GM21737 (cell line): ENCODE results near the gene CDH26.
A peak's percentile ranks its signal among the peaks of the same experiment; 100 is the strongest.

Experiments
- ATAC-seq: cut with Tn5 transposase; IDR thresholded peaks from one replicate; pipeline ENCODE4 v1.9.1; 2021; ENCODE audit warnings: mild to moderate bottlenecking, moderate library complexity; ENCODE audit not compliant: unreplicated experiment

CDH26 gene

DNA sequence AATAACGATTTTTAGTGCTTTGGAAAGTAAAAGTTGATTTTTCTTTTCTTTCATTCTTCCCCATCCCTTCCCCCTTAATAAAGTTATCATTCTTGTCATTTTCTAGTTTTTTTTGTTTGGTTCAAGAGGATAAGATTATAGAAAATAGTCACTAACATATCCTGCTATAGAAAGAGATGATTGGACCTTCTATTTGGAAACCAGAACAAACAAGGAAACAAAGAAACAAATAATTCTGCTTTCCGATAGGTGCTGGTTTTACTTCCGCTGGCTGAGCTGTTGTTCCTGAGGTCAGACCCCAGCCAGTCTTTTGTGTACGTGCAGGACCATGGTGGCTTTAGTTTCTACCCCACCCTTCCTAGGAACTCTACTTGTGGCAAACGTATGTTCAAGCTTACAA, at the start of gene CDH26:
Gene CDH26 (plus strand): TSS at position 301 of the 400 bp plus-strand sequence. CDS start 304 bp downstream, outside the sequence.
- ATAC-seq = no peak

DNA sequence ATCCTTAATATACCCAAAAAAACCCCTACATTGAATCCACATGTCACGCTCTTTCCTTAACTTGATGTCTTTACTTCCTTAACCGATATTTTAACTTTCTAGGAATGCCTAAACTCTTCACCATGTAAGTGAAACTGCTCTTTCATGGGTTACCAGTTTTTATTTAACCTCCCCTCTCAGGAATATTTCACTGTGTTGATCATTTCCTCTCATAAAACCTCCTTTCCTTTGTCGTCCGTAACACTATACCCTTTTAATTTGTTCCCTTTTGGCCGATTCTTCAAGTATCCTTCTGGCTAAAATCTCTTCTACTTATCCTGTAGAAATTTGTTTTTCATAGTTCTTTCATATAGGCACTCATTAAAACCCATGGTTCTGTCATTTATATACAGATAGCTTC, 49.4 kb upstream of the CDH26 start:
- ATAC-seq = no peak

DNA sequence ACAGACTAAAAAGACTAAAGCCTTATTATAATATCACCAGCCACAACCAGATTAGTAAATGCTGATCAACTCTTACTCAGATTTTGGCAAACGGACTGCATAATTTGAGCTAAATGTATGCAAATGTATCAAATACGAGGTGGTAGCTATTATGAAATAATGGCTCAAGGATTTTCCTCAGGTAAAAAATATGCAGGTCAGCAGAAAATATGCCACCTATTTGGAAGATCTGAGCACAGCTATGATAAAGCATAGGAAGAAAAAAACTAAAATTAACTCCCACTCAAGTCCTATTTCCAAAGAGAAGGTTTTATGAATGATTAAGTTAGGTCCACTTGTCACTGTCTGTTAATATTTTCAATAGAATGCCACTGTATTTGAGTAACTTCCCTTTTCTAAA, 47.2 kb upstream of the CDH26 start:
- no peak for ATAC-seq

DNA sequence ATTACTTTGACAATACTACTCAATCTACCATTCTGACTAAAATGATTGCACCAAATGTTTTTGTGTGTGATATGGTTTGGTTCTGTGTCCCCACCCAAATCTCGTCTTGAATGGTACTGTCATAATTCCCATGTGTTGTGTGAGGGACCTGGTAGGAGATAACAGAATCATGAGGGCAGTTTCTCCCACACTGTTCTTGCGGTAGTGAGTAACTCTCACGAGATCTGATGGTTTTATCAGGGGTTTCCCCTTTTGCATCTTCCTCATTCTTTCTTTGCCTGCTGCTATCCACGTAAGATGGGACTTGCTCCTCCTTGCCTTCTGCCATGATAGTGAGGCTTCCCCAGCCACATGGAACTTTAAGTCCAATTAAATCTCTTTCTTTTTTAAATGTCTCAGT, 45.6 kb upstream of the CDH26 start:
- no peak for ATAC-seq

DNA sequence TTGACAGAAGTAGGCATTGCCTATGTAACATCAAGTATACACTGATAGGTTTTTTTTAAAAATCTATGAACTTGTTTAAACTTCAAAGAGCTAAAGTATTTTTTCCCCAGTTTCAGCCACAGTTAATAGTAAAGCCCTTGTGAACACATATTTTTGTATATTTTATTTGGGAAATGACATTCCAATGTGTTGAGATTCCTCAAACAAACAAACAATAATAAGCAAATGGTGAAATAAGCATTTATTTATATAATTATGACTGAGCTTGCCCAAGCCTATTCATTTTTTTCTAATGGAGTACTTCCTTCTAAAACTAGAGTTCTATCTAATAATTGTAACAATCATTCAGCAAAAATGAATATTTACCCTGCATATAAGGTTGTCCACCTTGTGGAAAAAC, 37.3 kb upstream of the CDH26 start:
- ATAC-seq = no peak

DNA sequence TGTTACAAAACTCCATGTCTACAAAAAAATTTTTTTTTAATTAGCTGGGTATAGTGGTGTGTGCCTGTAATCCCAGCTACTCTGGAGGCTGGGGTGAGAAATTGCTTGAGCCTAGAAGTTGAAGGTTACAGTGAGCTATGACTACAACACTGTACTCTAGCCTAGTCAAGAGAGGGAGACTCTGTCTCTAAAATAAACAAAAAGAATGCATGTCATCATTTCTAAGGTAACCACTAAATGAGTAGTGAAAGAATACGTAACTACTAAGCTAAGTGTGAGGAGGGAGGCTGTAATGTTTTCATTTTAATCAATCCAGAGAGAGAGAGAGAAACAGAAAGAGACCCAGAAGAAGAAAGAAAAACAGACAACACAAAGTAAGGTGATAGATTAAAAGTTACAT, 34.7 kb upstream of the CDH26 start:
- ATAC-seq = no peak

DNA sequence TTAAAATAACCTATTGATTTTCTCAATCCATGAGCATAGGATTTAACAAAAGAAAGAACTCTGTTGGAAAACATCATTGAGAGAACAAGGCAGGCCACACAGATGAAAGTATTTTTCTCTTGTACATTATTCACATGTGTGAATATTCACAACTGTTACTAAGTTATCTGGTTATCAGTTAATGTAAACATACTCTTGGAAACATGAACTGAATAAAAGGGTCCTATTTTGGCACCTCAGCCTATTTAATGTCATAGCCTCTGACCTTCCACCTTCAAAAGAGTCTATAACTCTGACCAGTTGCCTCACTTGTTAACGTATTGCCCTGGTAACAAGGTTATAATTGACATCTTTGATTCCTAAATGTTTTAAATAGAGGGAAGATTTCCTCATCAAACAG, 32.9 kb upstream of the CDH26 start:
- no peak for ATAC-seq

DNA sequence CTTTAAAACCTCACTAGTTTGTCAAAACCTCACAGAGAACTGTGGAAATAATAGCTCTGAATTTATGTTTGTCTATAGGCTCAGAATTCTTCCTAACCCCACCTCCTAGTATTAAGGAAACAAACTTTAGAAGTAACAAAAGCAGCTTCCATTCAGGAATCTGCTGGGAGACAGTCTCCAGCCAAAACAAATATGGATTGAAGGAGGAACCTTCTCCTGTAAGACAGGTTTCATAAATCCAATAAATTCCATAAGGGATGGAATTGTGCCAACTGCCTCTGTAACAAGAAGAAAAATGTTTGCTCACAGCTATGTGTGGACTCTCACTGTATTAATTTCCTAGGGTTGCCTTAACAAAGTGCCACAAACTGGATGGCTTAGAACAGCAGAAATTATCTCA, 32.3 kb upstream of the CDH26 start:
- no peak for ATAC-seq

DNA sequence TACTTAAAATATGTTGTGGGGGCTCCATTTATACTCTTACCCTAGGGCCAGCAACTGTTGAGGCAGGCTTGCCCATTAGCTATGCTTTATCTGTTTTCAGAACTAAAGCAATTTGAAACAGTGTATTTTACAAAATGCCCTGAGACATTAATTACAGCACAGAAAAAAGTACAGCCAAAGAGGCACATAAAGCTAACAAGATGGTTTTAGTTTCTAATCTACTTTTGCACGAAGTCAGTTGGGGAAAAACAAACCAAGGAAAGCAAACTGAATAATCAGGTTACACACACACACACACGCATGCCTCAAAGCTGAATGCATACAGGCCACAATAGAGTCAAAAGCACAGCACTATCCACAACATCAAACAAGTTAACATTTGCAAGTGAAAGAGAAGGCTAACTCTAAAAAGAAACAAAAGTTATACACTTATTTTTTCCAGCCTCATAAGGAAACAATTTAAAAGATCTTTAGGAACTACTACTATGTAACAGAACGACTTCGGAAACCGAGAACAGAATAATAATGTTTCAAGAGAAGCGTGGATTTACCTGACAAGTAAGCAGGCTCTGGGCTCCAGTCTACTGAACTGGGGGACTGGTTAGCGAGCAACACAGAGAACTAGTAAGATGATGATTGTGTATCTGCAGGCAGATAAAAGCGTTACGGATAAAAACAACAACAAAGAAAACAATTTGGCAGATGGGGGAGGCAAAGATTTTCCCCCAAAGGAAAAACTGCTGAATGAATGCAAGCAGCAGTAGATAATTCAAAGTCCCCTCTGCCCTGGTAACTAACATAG, 26.5 kb upstream of the CDH26 start:
- ATAC-seq = no peak

DNA sequence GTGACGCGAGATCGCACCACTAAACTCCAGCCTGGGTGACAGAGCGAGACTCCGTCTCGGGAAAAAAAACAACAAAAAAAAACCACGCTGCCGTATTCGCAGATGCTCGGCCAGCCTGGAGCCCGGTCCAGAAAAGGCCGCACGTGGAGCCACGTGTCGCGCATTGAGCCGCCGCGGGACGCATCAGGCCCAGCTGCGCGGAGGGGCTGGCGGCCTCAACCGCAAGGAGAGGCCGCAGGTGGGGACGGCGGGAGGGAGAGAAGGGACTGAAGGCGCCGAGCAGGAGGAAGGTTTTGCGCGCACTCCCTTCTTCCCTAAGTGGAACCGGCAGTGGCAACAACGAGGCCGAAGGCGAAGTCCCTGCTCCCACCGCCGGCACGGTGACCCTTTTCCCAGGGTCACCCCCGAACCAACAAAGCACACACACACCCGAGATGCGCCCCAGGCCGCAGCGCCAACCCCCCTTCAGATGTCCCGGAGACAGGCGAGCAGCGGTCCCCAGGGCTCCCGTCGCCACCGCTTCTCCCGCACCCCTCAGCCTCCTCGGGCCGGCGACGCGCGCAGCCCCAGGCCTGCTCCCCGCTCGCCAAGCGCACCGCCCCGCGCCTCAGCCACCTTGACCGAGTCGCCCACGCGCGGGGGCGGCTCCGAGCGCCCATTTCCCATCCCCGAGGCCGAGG, 25.5 kb upstream of the CDH26 start:
- no peak for ATAC-seq

DNA sequence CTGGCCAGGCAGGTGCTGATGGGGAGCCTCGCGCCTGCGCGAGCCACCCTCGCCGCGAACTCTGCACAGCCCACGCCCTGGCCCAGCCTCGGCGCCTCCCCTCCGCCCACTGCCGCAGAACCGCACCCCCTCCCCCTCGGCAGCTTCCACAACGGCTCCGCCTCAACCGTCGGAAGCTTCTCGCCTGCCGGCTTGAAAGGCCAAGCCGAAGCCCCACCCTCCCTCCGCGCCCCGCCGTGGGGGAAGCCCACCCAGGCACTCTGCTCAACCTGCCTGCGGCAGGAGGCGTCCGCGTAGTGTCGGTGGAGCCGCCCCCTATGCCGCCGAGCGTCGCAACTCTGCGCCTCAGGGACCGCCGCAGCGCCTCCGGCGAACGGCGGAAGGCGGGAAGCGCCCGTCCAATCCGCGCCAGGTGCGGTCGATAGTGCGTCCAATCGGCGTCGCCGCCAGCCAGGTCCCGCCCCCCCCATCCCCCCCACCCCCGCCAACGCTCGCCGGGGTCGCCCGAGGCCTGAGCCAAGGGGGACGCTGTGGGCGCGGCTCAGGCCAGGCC, 24.9 kb upstream of the CDH26 start, which contains the start of gene SYCP2:
Gene SYCP2 (minus strand): TSS at position 342 of the 553 bp plus-strand sequence. CDS start 11,224 bp downstream, outside the sequence.
- ATAC-seq = no peak

DNA sequence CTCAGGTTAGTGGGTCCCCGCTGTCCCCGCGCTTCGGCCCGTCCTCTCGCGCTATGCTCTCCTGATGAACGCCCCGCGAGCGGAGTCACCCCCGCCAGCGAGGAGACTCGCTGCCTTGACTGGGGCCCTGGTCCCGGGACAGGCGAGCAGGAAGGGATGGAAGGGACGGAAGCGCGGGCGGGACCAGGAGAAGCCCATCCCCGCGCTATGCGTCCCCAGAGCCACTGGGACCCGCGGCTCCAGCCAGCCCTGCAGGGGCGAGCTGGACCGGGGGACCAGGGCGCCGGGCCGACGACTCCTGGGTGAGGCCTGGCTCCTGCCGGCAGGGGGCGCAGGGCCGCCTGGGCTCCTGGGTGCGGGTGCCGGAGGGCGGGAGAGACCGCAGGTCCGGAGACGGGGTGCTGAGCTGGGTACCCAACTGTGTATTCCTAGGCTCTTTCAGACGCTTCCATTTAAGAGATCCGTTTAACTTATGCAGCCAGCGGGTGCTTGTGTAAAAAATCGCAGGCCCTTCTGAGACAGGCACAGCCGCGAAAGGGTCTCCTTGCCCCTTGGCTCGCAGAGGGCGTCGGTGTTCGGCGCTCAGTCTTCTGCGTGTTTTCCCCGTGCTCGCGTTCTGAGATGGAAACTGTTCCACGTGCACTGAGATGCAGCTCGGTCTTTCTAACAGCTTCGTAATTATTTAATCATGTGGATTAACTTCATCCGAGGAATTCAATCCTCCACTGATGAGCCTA, 24.2 kb upstream of the CDH26 start:
- peak; percentile 87 for ATAC-seq

DNA sequence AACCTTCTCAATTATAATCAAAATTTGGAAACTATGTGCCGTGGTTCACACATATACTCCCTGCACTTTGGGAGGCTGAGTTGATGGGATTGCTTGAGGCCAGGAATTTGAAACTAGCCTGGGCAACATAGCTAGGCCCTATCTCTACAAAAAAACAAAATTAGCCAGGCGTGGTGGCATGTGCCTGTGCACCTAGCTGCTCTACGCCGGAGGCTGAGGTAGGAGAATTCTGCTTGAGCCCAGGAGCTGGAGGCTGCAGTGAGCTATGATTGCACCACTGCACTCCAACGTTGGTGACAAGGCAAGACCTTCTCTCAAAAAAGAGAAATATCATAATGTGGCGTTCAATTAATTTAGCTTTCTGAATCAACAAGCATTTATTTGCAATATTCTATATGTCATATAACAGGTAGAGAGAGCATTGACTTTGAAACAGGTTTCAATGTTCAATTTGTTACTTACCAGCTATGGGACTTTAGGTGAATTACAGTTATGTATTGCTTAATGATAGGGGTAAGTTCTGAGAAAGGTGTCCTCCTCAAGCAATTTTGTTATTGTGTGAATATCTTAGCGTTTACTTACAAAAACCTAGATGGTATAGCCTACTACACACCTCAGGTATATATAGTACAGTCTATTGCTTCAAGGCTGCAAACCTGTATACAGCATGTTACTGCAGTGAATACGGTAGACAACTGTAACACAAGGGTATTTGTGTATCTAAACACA, 22.6 kb upstream of the CDH26 start:
- ATAC-seq = no peak

DNA sequence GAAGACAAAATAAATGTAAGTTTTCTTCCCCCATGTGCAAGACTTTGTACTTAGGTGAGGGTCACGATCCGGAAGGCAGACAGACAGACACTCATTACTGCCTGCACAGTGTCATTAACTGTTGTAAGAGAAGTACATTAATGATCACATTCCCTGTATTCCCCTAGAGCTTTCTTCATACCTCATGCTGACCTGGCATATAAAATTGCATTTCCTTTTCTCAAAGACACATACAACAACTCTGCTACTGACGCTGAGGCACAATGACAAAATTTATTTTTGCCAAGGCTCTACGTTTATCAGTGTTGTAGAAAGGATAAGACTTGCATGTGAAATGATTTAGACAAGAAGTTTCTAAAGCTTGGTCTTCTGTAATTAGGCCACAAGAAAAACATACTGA, 21.8 kb upstream of the CDH26 start:
- ATAC-seq = no peak

DNA sequence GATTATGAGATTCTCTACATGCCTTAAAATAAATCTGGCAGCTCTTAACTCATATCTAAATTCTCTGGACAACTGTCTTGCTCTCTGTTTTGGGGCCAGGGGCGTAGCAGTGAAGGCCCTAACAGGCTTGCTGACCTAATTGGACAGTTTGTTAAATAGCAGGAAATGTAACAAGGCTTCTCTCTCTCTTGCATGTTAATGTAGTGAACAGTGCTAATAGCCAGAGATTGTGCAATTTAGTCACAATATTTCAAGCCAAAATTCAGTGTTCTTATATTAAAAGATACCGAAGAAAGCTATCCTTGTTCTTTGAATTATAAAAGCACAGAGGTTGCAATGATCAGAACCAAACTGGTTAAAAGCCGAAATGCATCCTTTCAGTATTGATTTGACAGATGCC, 21.1 kb upstream of the CDH26 start:
- ATAC-seq = no peak

DNA sequence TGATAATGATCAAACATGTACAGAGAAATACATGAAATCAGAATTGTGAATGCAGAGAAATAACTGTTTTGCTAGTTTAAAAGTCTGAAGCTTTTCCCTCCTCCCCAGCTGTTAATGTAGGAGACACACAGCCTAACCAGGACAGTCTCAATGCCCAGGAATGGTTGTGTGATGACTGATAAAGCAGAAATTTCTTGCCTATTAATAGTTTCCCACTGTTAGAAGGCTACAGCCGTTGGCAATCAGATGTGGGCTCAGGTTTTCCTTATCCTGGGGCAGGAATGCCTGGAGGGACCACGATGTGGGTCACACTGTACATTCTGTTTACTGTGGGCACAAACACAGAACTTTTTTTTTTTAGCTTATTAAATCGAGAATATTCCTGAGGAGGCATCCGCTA, 20.0 kb upstream of the CDH26 start:
- no peak for ATAC-seq

DNA sequence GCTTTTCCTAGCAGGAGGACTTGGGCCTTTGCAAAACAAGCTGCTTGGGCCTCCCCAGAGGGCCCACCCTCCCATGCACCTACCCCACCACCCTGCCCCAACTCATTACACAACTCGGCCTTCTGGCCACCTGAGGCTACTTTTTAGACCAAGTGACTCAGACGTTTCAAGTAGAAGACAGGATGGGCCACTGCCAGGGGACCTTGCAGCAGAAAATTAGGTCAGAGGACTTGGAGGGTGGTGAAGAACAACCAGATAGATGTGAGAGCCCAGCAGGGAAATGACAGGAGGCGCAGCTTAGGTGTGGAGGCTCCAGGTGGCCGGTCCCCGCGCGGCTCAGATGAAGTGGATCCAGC, 19.5 kb upstream of the CDH26 start:
- ATAC-seq = no peak

DNA sequence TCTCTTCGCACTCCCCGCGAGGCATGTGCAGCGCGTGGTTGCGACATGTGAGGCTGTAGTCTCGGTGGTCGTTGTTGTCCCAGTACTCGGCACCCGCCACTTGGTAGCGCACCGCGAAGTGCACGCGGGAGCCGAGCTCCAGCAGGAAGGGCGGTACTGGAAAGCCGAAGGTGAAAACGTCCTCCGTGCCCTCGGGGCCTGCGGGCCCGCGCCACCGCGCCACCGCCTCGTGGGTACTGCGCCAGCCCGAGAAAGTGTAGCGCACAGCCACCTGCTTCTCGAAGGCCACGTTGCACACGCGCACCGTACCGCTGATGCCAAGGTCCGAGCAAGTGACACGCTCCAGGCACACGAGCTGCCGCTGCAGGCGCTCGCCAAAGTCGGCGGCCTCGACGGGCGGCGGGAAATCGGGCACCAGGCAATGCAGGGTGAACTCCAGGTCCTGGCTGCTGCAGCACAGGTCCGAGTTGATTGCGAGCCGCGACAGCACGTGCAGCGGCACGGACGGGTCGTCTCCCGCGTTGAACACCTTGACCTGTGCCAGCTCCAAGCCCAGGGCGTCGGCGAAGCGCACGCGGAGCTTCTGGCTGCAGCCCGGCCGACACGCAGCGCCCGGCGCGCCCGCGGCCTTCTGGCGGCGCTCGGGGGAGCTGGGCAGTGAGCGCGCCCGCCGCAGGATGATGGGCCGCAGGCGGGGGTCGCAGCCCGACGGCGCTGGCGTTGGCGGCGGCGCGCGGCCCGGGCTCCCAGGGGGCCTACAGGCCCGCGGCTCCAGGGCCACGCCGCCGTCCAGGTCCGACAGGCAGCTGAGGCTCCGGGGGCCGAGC, 19.0 kb upstream of the CDH26 start:
- ATAC-seq = no peak

DNA sequence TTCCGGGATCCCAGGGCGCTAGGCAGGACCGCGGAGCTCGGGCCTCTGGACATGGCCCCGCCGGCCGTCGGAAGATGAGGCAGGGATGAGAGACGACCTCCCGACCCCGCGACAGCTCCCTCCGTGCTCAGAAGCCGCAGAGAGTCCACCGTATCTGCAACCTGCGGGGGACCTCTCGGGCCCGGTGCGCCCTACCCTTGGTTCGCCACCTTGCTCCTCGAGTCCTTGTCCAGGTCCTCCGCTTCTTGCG, 18.4 kb upstream of the CDH26 start:
- peak; percentile 34 for ATAC-seq
